ENCODE data around the gene BRIP1. TPM values are rescaled to one million over a fixed set of nuclear protein-coding genes. Genes with fewer than 3 reads are reported as not detected.

Gene BRIP1
- polyA plus RNA-seq, 1 of the 3 experiments (the other 2 are of a cell fraction), result 2.0 TPM

GRCh38 chr17:61877837-61878236 lies 14.5 kb upstream of the BRIP1 start:
- ChIA-PET CTCF (no interaction called here), POLR2A (no interaction called here)
- no peak overlapping the region for H3K27ac ChIP-seq (ENCODE audit: low read depth in 2 of 2, low read length in 1 of 2)
- H3K9ac ChIP-seq, result no peak overlapping the region
- H3F3A ChIP-seq (replicated peaks; ENCODE audit: insufficient read depth), result peaks cover 8% of the 10 kb centered on the region
- DNase-seq, result no peak
- H3K79me2 ChIP-seq (ENCODE audit: insufficient read depth), result no peaks in the 10 kb centered on the region
- no peak overlapping the region for H3K4me2 ChIP-seq
- 85% methylated on average over 2 of the region's 2 CpGs for WGBS (ENCODE audit: low lambda C conversion rate)
- no peaks in the 10 kb centered on the region for H4K20me1 ChIP-seq (ENCODE audit: insufficient read depth)
- no peaks in the 10 kb centered on the region for H3K9me3 ChIP-seq
- no peaks in the 10 kb centered on the region for H3K27me3 ChIP-seq (ENCODE audit: insufficient read depth)
- H2AFZ ChIP-seq (ENCODE audit: low read depth), result no peak overlapping the region
- TF ChIP-seq POLR2AphosphoS5 (IDR thresholded peaks at IDR 0.05; ENCODE audit: low read depth, low read length) (no peak), RXRA (IDR thresholded peaks at IDR 0.05; ENCODE audit: borderline replicate concordance, low read depth) (no peak), FOXJ3 (CRISPR knock-in tag; IDR thresholded peaks at IDR 0.05) (no peak), YY1 (IDR thresholded peaks at IDR 0.05; ENCODE audit: low read depth) (no peak), SMC3 (IDR thresholded peaks at IDR 0.05; ENCODE audit: low read depth, low read length) (no peak), CHD2 (IDR thresholded peaks at IDR 0.05; ENCODE audit: low read length, partially characterized antibody) (no peak), RCOR1 (IDR thresholded peaks at IDR 0.05; ENCODE audit: low read length) (no peak), JUND (IDR thresholded peaks at IDR 0.05) (no peak), GABPA (IDR thresholded peaks at IDR 0.05; ENCODE audit: low read depth) (no peak), MAX (IDR thresholded peaks at IDR 0.05; ENCODE audit: low read depth) (no peak)
- TF ChIP-seq, protein P1, sequence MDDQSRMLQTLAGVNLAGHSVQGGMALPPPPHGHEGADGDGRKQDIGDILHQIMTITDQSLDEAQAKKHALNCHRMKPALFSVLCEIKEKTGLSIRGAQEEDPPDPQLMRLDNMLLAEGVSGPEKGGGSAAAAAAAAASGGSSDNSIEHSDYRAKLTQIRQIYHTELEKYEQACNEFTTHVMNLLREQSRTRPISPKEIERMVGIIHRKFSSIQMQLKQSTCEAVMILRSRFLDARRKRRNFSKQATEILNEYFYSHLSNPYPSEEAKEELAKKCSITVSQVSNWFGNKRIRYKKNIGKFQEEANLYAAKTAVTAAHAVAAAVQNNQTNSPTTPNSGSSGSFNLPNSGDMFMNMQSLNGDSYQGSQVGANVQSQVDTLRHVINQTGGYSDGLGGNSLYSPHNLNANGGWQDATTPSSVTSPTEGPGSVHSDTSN (IDR thresholded peaks at IDR 0.05), result no peak
- TF ChIP-seq, protein P2, sequence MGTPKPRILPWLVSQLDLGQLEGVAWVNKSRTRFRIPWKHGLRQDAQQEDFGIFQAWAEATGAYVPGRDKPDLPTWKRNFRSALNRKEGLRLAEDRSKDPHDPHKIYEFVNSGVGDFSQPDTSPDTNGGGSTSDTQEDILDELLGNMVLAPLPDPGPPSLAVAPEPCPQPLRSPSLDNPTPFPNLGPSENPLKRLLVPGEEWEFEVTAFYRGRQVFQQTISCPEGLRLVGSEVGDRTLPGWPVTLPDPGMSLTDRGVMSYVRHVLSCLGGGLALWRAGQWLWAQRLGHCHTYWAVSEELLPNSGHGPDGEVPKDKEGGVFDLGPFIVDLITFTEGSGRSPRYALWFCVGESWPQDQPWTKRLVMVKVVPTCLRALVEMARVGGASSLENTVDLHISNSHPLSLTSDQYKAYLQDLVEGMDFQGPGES (IDR thresholded peaks at IDR 0.05; ENCODE audit: low read depth, low read length), result no peak
- no peak overlapping the region for H3K4me3 ChIP-seq (ENCODE audit: low read depth in 2 of 2, low read length in 1 of 2)
- no peaks in the 10 kb centered on the region for H3K9me2 ChIP-seq
- no peaks in the 10 kb centered on the region for H3K4me1 ChIP-seq (ENCODE audit: control insufficient read depth in 1 of 2, insufficient read depth in 2 of 2, low read depth in 1 of 2, low read length in 1 of 2)
- H3K36me3 ChIP-seq (replicated peaks in 1 of 2; ENCODE audit: control insufficient read depth in 1 of 2, insufficient read depth in 2 of 2, low read length in 1 of 2), result peaks cover 38 to 75% of the 10 kb centered on the region in 2 experiments

DNA sequence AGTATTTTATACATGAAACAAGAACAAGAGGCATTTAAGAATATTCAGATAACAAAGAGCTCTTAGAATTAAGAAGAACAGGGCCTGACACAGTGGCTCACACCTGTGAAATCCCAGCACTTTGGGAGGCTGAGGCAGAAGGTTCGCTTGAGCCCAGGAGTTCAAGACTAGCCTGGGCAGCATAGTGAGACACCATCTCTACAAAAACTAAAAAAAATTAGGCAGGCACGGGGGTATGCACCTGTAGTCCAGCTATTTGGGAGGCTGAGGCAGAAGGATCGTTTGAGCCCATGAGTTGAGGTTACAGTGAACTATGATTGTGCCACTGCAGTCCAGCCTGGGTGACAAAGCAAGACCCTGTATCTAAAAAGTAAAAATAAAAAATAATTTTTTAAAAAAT lies 12.5 kb upstream of the BRIP1 start:
- Histone ChIP-seq H3K9me3 (no peaks in the 10 kb centered on the region), H3K4me1 (ENCODE audit: control insufficient read depth in 1 of 2, insufficient read depth in 2 of 2, low read depth in 1 of 2, low read length in 1 of 2) (no peaks in the 10 kb centered on the region), H3K36me3 (replicated peaks in 1 of 2; ENCODE audit: control insufficient read depth in 1 of 2, insufficient read depth in 2 of 2, low read length in 1 of 2) (peaks cover 47 to 74% of the 10 kb centered on the region in 2 experiments), H2AFZ (ENCODE audit: low read depth) (no peak overlapping the region), H3K9me2 (no peaks in the 10 kb centered on the region), H4K20me1 (ENCODE audit: insufficient read depth) (no peaks in the 10 kb centered on the region), H3K9ac (no peak overlapping the region), H3K27ac (ENCODE audit: low read depth in 2 of 2, low read length in 1 of 2) (no peak overlapping the region), H3K4me3 (ENCODE audit: low read depth in 2 of 2, low read length in 1 of 2) (no peak overlapping the region), H3K4me2 (no peak overlapping the region), H3K27me3 (ENCODE audit: insufficient read depth) (no peaks in the 10 kb centered on the region), H3K79me2 (ENCODE audit: insufficient read depth) (no peaks in the 10 kb centered on the region), H3F3A (replicated peaks; ENCODE audit: insufficient read depth) (peaks cover 8% of the 10 kb centered on the region)
- ChIA-PET POLR2A (no interaction called here), CTCF (interaction anchor here (1.3 to 1.6 kb wide), 2 partner anchors 10 to 13 kb away, joined by 3 to 4 read pairs; no protein-coding TSS in a partner anchor)
- no peak for DNase-seq
- WGBS (ENCODE audit: low lambda C conversion rate), result 81% methylated on average over 3 of the region's 3 CpGs
- TF ChIP-seq CHD2 (IDR thresholded peaks at IDR 0.05; ENCODE audit: low read length, partially characterized antibody) (no peak), ZBTB33 (IDR thresholded peaks at IDR 0.05; ENCODE audit: borderline replicate concordance, low read depth) (no peak), TAF1 (IDR thresholded peaks at IDR 0.05; ENCODE audit: borderline replicate concordance, low read depth, low read length) (no peak), RAD21 (IDR thresholded peaks at IDR 0.05; ENCODE audit: low read length) (no peak), NRF1 (IDR thresholded peaks at IDR 0.05; ENCODE audit: low read depth, low read length) (no peak), EP300 (IDR thresholded peaks at IDR 0.05; ENCODE audit: borderline replicate concordance in 1 of 2, low read depth in 1 of 2, low read length in 1 of 2) (no peak), RFX5 (IDR thresholded peaks at IDR 0.05; ENCODE audit: low read length) (no peak), GABPA (IDR thresholded peaks at IDR 0.05; ENCODE audit: low read depth) (no peak), TEAD4 (IDR thresholded peaks at IDR 0.05; ENCODE audit: borderline replicate concordance, insufficient read depth) (no peak), FOSL2 (IDR thresholded peaks at IDR 0.05; ENCODE audit: borderline replicate concordance, low read depth) (no peak), RXRA (IDR thresholded peaks at IDR 0.05; ENCODE audit: borderline replicate concordance, low read depth) (no peak)
- TF ChIP-seq, protein P2 (IDR thresholded peaks at IDR 0.05; ENCODE audit: low read depth, low read length), result no peak

All from SK-N-SH (cell line).